ENCODE measurements around the gene PIK3CD.
A peak's percentile ranks its signal among the peaks of the same experiment; 100 is the strongest.

PIK3CD gene

DNA sequence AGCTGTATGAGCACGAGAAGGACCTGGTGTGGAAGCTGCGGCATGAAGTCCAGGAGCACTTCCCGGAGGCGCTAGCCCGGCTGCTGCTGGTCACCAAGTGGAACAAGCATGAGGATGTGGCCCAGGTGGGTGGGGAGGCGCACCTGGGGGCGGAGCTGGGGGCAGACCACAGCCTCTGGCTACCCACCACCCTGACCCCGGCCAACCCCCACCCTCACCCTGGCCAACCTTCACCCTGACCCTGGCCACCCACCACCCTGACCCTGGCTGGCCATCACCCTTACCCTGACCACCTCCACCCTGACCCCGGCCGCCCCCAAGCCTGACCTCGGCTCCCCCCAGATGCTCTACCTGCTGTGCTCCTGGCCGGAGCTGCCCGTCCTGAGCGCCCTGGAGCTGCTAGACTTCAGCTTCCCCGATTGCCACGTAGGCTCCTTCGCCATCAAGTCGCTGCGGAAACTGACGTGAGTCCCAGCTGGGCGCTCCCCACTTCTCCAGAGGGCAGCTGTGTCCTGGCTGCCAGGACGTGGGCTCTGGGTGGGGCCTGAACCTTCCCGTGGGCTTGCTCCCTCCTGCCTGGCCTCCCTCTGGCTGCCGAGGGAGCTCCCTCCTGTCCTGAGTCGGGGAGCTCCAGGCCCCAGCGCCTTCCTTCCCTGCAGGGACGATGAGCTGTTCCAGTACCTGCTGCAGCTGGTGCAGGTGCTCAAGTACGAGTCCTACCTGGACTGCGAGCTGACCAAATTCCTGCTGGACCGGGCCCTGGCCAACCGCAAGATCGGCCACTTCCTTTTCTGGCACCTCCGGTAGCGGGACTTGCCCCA is 69.5 kb downstream of the PIK3CD start:
- DNase-seq: no peak

DNA sequence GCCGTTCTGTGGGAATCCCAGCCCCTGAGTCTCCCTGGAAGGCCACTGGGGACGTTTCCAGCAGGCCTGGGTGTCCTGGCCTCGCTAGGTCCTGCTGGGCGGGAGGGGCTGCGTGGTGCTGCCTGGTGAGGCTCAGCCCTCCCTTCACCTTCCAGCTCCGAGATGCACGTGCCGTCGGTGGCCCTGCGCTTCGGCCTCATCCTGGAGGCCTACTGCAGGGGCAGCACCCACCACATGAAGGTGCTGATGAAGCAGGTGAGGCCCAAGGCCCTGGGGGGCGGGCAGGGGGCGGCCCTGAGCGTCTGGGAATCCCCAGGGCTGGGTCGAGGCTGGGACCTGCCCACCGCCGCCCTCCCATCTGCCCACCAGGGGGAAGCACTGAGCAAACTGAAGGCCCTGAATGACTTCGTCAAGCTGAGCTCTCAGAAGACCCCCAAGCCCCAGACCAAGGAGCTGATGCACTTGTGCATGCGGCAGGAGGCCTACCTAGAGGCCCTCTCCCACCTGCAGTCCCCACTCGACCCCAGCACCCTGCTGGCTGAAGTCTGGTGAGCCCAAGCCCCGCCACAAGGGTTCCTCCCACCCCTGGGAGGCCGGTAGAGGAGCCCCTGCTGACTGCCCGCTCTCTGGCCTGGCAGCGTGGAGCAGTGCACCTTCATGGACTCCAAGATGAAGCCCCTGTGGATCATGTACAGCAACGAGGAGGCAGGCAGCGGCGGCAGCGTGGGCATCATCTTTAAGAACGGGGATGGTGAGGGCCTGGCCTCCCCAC is 70.3 kb downstream of the PIK3CD start:
- peak; percentile 65 for DNase-seq

- no peak for DNase-seq
Measured at GRCh38 chr1:9722378-9722749, 70.8 kb downstream of the PIK3CD start.

DNA sequence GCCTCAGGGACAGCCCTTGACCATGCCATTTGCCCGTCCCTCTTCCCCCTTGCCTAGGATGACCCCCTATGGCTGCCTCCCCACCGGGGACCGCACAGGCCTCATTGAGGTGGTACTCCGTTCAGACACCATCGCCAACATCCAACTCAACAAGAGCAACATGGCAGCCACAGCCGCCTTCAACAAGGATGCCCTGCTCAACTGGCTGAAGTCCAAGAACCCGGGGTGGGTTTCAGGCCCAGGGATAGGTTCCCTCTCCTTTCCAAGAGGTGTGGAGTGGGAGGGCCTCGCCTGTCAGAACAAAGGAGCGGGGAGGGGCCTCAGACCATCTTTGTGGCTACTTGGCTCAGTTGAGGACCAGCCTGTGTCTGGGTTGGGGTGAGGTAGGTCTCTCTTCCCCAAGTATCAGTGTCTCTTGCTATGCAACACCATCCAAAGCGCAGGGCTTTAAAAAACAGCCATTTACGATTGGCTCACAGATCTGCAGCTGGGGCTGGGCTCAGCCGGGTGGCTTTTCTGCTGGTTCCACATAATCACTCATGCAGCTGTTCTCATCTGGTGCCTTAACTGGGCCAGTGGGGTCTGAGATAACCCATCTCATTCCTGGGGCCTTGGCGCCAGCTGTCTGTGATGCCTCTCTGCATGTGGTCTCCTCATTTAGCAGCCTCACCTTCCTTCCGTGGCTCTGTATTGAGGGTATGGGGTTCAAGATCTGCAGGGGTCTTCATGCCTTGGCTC is 71.7 kb downstream of the PIK3CD start:
- DNase-seq: no peak

GRCh38 chr1:9723926-9724325 is 72.4 kb downstream of the PIK3CD start:
- DNase-seq: no peak

DNA sequence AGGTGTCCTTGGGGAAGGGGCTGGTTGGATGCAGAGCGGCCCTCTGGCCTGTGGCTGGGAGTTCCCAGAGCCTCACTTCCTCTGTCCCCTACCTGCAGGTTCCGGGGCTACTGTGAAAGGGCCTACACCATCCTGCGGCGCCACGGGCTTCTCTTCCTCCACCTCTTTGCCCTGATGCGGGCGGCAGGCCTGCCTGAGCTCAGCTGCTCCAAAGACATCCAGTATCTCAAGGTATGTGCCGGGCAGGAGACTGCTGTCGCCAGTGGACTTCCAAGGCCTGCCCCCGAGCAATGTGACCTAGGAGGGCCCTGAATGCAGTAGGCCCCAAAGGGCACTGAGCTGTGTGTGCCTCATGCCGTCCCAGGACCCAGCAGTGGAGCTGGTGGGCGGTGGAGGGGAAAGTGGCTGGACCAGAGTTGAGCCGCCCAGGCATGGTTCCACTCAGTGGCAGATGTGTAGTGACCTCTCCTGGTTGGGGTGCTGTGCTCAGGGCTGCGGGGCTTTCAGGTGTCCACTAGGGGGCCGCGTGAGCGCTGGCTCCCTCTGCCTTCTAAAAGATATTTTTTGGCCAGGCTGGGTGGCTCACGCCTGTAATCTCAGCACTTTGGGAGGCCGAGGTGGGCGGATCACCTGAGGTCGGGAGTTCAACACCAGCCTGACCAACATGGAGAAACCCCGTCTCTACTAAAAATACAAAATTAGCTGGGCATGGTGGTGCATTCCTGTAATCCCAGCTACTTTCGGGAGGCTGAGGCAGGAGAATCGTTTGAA is 73.4 kb downstream of the PIK3CD start:
- DNase-seq: peak; percentile 88

GRCh38 chr1:9726406-9726805 is 74.9 kb downstream of the PIK3CD start:
- no peak for DNase-seq

DNA sequence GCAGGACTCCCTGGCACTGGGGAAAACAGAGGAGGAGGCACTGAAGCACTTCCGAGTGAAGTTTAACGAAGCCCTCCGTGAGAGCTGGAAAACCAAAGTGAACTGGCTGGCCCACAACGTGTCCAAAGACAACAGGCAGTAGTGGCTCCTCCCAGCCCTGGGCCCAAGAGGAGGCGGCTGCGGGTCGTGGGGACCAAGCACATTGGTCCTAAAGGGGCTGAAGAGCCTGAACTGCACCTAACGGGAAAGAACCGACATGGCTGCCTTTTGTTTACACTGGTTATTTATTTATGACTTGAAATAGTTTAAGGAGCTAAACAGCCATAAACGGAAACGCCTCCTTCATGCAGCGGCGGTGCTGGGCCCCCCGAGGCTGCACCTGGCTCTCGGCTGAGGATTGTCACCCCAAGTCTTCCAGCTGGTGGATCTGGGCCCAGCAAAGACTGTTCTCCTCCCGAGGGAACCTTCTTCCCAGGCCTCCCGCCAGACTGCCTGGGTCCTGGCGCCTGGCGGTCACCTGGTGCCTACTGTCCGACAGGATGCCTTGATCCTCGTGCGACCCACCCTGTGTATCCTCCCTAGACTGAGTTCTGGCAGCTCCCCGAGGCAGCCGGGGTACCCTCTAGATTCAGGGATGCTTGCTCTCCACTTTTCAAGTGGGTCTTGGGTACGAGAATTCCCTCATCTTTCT is 75.5 kb downstream of the PIK3CD start:
- DNase-seq: no peak

DNA sequence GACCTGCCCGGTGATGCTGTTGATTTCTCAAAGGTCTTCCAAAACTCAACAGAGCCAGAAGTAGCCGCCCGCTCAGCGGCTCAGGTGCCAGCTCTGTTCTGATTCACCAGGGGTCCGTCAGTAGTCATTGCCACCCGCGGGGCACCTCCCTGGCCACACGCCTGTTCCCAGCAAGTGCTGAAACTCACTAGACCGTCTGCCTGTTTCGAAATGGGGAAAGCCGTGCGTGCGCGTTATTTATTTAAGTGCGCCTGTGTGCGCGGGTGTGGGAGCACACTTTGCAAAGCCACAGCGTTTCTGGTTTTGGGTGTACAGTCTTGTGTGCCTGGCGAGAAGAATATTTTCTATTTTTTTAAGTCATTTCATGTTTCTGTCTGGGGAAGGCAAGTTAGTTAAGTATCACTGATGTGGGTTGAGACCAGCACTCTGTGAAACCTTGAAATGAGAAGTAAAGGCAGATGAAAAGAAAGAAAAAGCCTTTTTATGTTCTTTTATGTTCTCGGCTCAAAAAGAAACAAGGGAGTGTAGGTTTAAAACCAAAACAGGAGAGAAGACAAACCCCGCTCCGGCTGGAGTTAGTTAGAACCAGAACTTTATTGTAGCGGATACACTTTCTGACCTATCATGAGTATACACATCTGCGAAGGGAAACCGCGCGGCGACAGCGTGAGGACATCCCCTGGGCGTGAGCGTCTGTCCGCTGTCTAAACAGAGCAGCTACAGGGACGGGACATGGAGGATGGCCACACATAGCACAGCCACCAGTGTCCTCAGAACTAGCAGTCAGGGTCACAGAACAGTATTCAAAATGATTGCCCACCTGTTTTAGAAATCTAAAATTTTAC is 77.1 kb downstream of the PIK3CD start:
- DNase-seq: no peak

DNA sequence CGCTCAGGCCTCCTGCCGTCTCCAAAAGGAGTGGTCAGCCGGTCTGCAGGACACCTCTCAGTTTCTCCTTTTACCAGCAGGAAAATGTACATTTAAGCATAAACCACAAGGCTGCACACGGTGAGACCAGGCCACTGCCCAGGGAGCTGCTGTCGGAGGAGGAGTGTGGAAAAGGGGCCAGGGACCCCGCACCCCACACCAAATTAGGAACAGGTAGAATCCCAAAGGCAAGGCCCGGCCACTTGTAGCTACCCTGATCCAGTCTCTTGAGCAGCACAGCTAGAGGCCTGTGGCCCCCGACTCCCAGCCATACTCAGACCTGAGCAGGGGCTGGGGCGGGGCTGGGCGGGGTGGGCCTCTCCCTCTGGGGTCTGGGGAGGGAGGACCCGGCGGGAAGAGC is 78.0 kb downstream of the PIK3CD start:
- DNase-seq: no peak

DNA sequence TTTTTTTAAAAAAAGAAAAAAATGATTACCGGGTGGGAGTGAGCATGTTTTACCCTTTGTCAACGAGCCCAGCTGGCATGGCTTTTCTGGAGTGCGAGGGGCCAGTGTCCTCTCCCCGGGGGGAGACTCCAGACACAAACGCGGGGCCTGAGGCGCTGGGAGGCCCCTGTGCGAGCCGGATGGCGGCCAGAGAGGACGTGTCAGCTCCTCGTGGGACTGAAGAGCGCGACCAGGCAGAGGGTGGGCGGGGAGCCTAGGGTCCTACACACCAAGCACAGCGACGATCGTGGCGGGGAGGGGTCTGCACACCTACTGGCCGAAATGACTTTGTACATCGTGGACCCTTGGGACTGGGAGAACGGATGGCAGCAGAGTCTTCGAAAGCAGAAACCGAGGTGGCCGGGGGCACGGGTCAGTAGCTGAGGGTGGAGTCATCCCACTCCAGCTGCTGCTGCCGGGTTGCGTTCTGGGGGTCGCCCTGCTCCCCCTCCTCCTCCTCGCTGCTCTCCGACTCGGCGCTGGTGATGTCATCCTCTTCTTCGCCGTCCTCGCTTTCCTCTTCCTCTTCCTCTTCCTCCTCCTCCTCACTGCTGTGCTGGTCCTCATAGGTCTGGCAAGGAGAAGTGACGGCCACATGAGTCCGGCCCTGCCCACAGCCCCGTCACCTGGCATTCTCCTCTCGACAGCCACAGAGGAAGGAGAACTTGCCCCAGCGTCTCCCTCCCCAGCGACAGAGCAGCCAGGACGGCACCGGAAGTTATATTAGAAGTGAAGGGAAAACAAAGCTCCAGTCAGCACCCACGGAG is 78.8 kb downstream of the PIK3CD start:
- no peak for DNase-seq

DNA sequence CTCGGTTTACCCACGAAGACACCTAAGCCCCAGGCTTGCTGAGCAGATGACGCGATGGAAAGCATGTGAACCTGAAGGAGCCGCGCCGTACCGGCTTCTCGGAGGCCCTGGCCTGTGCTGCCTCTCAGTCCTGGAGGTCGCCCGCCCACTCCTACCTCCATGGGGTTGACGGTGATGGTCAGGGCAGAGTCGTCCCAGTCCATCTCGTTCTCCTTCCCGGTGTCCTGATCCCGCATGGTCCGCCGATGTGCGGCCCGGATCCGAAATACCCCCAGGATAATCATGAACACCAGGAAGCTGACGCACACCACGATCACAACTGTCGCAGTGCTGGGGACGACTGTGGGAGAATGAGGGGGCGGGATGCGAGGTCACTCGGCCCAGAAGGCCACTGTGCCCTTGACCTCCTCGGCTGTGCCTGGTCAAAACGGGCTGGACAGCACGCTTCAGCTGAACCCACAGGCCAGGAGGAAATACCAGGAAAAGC is 79.6 kb downstream of the PIK3CD start:
- no peak for DNase-seq

DNA sequence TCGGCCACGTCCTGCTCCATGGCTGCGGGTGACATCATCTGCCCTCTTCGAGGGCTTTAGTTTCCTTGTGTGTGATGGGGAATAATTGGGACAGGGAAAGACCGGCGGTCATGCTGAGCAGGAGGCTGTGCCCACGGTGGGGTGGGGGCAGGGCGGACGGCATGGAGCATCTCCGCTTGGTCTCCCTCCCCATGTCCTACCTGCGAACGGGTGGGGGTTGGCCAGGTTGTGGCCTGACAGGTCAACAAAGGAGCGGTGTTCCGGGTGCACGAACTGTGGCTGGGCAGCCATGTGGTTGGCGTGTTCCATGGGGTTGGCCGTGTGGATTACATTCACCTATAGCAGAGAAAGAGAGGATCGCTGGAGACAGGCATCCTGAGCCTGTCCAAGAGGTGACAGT is 80.0 kb downstream of the PIK3CD start:
- DNase-seq: no peak

- DNase-seq: no peak
Measured at GRCh38 chr1:9732123-9732971, 80.8 kb downstream of the PIK3CD start.

- DNase-seq: no peak
Measured at GRCh38 chr1:9733160-9733789, 81.7 kb downstream of the PIK3CD start.

DNA sequence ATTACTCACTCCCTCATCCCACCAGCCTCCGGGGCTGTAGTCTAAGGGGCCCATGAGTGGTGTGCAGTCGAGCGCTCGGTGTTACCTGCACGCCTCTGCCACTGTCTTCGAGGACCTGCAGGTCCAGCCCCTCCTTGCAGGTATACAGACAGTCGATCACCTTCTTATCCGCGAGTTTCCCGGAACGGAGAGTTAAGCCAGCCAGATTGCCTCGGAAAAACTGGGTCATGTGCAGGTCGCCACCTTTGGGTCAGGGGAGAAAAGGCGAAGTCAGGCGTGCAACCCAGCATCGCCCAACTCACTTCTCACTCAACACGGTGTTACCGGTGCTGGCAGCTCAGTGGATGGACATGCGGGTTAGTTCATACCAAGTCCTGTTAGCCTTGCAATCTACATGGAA is 84.3 kb downstream of the PIK3CD start:
- DNase-seq: no peak

DNA sequence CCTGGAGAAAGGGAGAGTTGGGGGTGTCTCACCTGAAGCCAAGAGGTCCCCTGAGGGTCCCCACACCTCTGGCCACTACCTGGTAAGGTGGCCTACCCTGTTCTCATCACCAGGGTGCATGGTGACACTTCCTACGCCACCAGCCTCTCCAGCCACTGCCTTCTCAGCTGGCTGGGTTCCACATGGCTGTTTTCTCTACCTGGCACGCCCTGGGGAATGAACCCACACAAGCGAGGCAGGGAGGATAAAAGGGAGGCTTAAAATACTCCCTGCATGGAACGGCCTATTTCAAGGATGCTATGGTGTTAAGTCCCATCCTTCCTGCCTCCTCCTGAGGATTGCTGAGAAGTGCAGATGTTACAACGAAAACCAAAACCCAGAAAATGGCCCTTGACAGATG is 84.7 kb downstream of the PIK3CD start:
- no peak for DNase-seq

DNA sequence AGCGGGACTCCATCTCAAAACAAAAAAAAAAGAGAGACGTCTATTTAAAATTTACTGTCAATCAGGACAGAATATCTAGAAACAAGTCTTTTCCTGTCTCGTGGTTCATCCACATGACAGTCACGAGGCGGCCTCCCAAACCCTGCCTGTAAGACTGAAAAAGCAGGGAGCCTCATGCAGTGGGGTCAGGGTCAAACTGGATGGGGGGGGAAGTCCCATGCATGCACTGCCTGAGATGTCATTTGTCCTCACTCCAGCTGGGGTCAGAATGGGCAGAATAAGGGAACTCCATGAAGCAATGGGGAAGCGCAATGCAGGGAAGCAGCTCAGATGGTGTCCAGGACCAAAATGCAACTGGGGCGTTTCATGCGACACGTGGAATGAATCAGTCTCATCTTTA is 85.5 kb downstream of the PIK3CD start:
- DNase-seq: no peak

DNA sequence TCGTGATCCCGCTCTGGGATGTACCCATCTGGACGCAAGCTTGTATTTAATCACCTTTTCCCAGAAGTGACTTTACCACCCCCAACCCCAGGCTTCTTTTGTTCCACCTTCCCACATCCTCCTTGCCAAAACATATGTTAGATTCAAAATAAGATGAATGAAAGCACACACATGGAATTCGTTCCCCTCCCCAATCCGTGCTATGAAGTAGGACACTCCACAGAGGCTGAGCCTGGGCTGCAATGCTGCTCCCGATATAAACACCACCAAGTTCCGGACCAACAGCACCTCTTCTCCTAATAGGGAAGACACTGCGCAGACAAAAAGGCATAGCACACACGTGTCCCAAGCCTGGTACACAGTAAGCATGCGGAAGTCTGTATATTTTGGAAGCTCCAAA is 86.1 kb downstream of the PIK3CD start:
- no peak for DNase-seq
